HCT116 (cell line): Measurements from ENCODE around the gene ZNF384. TPM values are rescaled to one million over a fixed set of nuclear protein-coding genes. Genes with fewer than 3 reads are reported as not detected.

ENCODE experiments used
- ATAC-seq: fragments of 200-7000 bp; cut with Tn5 transposase; 2 replicates; pipeline ENCODE4 v1.9.1; 2020; ENCODE audit warnings: mild to moderate bottlenecking, moderate library complexity
- BruUV-seq: library from RNA; stranded (reverse); fragments of 400-500 nt; replicated peaks from 2 replicates; lab custom pipeline; 2021; lab: Mats Ljungman, UMichigan
- CTCF ChIA-PET: fragments of 300-600 bp; sonication (Branson Sonifier 250); formaldehyde crosslinking; loops from one replicate; lab custom pipeline; 2021; ENCODE audit warnings: antibody characterized with exemption; lab: Charles Lee
- POLR2A ChIA-PET: fragments of 300-600, 350-600 bp; sonication (Branson Sonifier 250); formaldehyde crosslinking; loops from one replicate; lab custom pipeline; 2021; ENCODE audit warnings: antibody characterized with exemption; lab: Charles Lee
- RAD21 ChIA-PET, 2 experiments: fragments of 300-600 bp; sonication (Branson Sonifier 250); formaldehyde crosslinking; loops; one replicate each; lab custom pipeline; 2023; ENCODE audit warnings: low total read pairs in 2 of 2; ENCODE audit not compliant: uncharacterized antibody in 2 of 2, unreplicated experiment in 2 of 2, low non-redundant PET in 1 of 2; lab: Charles Lee
- DNase-seq: peaks from one replicate; pipeline ENCODE4 v3.0.0-alpha.2; 2010; ENCODE audit warnings: low read depth, low spot score
- H2AFZ ChIP-seq: fragments of 200-600 bp; shearing (Covaris generic), sonication (generic); 2 replicates; pipeline ENCODE4 v1.6.1; 2017; ENCODE audit warnings: low read depth, mixed run types, mixed read lengths, antibody characterized with exemption, low read length; ENCODE audit not compliant: poor library complexity, severe bottlenecking
- H3K27ac ChIP-seq: 2 replicates; pipeline ENCODE4 v1.5.1; 2012; ENCODE audit warnings: low read depth, low read length
- H3K27me3 ChIP-seq: fragments of 200-600 bp; sonication (generic); 2 replicates; pipeline ENCODE4 v1.6.1; 2016; ENCODE audit warnings: mixed run types, low read length, mixed read lengths; ENCODE audit not compliant: insufficient read depth
- H3K36me3 ChIP-seq, 2 experiments: fragments of 200-500 bp in 1 of 2; fragments of 200-600 bp in 1 of 2; sonication (Bioruptor generic) in 1 of 2; sonication (generic) in 1 of 2; 2 replicates each; pipeline versions ENCODE4 v1.5.1 to v1.6.1; 2014 to 2016; ENCODE audit warnings: low read length in 2 of 2, inconsistent platforms in 1 of 2, mixed read lengths in 1 of 2, mixed run types in 1 of 2; ENCODE audit not compliant: insufficient read depth in 2 of 2, control insufficient read depth in 1 of 2
- H3K4me1 ChIP-seq, 2 experiments: fragments of 200-600 bp in 1 of 2; sonication (generic) in 1 of 2; 2 replicates each; pipeline versions ENCODE4 v1.5.1 to v1.6.1; 2012 to 2017; ENCODE audit warnings: low read length in 2 of 2, inconsistent platforms in 1 of 2, mild to moderate bottlenecking in 1 of 2, mixed read lengths in 1 of 2, mixed run types in 1 of 2, moderate library complexity in 1 of 2; ENCODE audit not compliant: insufficient read depth in 2 of 2, control insufficient read depth in 1 of 2
- H3K4me2 ChIP-seq: fragments of 200-600 bp; sonication (generic); 2 replicates; pipeline ENCODE4 v1.6.1; 2017; ENCODE audit warnings: mixed run types, low read length, mixed read lengths
- H3K4me3 ChIP-seq, 2 experiments: fragments of 200-600 bp in 1 of 2; sonication (generic) in 1 of 2; replicated peaks in 1 of 2; 2 replicates each; pipeline ENCODE4 v1.5.1; 2011 to 2016; ENCODE audit warnings: low read length in 2 of 2, control low read depth in 1 of 2, low read depth in 1 of 2, mild to moderate bottlenecking in 1 of 2, mixed read lengths in 1 of 2, mixed run types in 1 of 2
- H3K79me2 ChIP-seq: fragments of 200-600 bp; sonication (generic); 2 replicates; pipeline ENCODE4 v1.6.1; 2017; ENCODE audit warnings: mild to moderate bottlenecking, mixed run types, low read length, moderate library complexity, mixed read lengths; ENCODE audit not compliant: insufficient read depth
- H3K9ac ChIP-seq: fragments of 200-600 bp; sonication (generic); 2 replicates; pipeline ENCODE4 v1.6.1; 2016; ENCODE audit warnings: low read length, mixed read lengths
- H3K9me2 ChIP-seq: fragments of 200-600 bp; sonication (generic), shearing (Covaris generic); 2 replicates; pipeline ENCODE4 v1.6.1; 2017; ENCODE audit warnings: mixed run types, mild to moderate bottlenecking, moderate library complexity; ENCODE audit not compliant: insufficient read depth
- H3K9me3 ChIP-seq, 2 experiments: fragments of 200-500 bp in 1 of 2; fragments of 200-600 bp in 1 of 2; sonication (Bioruptor generic) in 1 of 2; sonication (generic) in 1 of 2; 2 replicates each; pipeline ENCODE4 v1.6.1; 2014 to 2017; ENCODE audit warnings: low read length in 2 of 2, mixed read lengths in 2 of 2, inconsistent platforms in 1 of 2, low read depth in 1 of 2, mild to moderate bottlenecking in 1 of 2, mixed run types in 1 of 2, moderate library complexity in 1 of 2; ENCODE audit not compliant: control insufficient read depth in 1 of 2, insufficient read depth in 1 of 2
- H4K20me1 ChIP-seq: fragments of 200-600 bp; sonication (generic), shearing (Covaris generic); 2 replicates; pipeline ENCODE4 v1.6.1; 2017; ENCODE audit warnings: mixed run types, mild to moderate bottlenecking, moderate library complexity; ENCODE audit not compliant: insufficient read depth
- CBX3 ChIP-seq: IDR thresholded peaks from 2 replicates; pipeline ENCODE4 v1.6.1; 2012; ENCODE audit warnings: low read depth
- CEBPB ChIP-seq: IDR thresholded peaks from 2 replicates; pipeline ENCODE4 v1.6.1; 2012; ENCODE audit warnings: low read depth
- EGR1 ChIP-seq: IDR thresholded peaks from 2 replicates; pipeline ENCODE4 v1.6.1; 2012; ENCODE audit warnings: low read depth
- EZH2phosphoT487 ChIP-seq: fragments of 200-600 bp; IDR thresholded peaks from 2 replicates; pipeline ENCODE4 v1.6.1; 2018; ENCODE audit warnings: antibody characterized with exemption, borderline replicate concordance
- FOSL1 ChIP-seq: IDR thresholded peaks from 2 replicates; pipeline ENCODE4 v1.6.1; 2012; ENCODE audit warnings: low read depth
- JUND ChIP-seq: IDR thresholded peaks from 2 replicates; pipeline ENCODE4 v1.6.1; 2012
- POLR2A ChIP-seq: IDR thresholded peaks from 2 replicates; pipeline ENCODE4 v1.7.0; 2011; ENCODE audit warnings: borderline replicate concordance; ENCODE audit not compliant: insufficient read depth, insufficient read length; ENCODE audit errors: extremely low read depth
- POLR2AphosphoS5 ChIP-seq: IDR thresholded peaks from 2 replicates; pipeline ENCODE4 v1.6.1; 2011; ENCODE audit warnings: mild to moderate bottlenecking, low read depth, low read length, moderate library complexity
- RAD21 ChIP-seq: IDR thresholded peaks from 2 replicates; pipeline ENCODE4 v1.6.1; 2012; ENCODE audit warnings: low read depth, mild to moderate bottlenecking
- SRF ChIP-seq: IDR thresholded peaks from 2 replicates; pipeline ENCODE4 v1.6.1; 2012; ENCODE audit warnings: low read depth
- ZFX ChIP-seq: fragments of 450-650 bp; IDR thresholded peaks from 2 replicates; pipeline ENCODE4 v1.6.1; 2017
- ZNF274 ChIP-seq: fragments of 200-500 bp; sonication (Bioruptor generic); IDR thresholded peaks from 2 replicates; pipeline ENCODE4 v1.6.1; 2014; ENCODE audit warnings: mild to moderate bottlenecking, low read depth, low read length, inconsistent platforms
- intact Hi-C: fragments of 100-400 bp; cut with micrococcal nuclease; formaldehyde crosslinking; loops from 2 replicates; pipeline ENCODE4 v1.10.0; 2022
- total RNA-seq: library from RNA; stranded (reverse); gene quantifications from one replicate; pipeline ENCODE4 v1.2.1, GENCODE V29; 2021; ENCODE audit not compliant: unreplicated experiment
- TF ChIP-seq, protein P1 (sequence below), 3 experiments: fragments of 200-600 bp in 1 of 3; sonication (generic) in 1 of 3; IDR thresholded peaks in 2 of 3; conservative IDR thresholded peaks in 1 of 3; 2 replicates each; pipeline ENCODE4 v1.5.1; 2012 to 2017; ENCODE audit warnings: low read depth in 2 of 3, low read length in 2 of 3, antibody characterized with exemption in 1 of 3, borderline replicate concordance in 1 of 3, control low read depth in 1 of 3, mild to moderate bottlenecking in 1 of 3, mixed read lengths in 1 of 3, mixed run types in 1 of 3, moderate library complexity in 1 of 3; ENCODE audit not compliant: insufficient read depth in 1 of 3
- TF ChIP-seq, protein P2 (sequence below): IDR thresholded peaks from 2 replicates; pipeline ENCODE4 v1.6.1; 2012
- TF ChIP-seq, protein P3 (sequence below): IDR thresholded peaks from 2 replicates; pipeline ENCODE4 v1.6.1; 2011; ENCODE audit warnings: mild to moderate bottlenecking, low read length, moderate library complexity; ENCODE audit not compliant: insufficient replicate concordance; ENCODE audit errors: extremely low read depth
- TF ChIP-seq, protein P4 (sequence below): IDR thresholded peaks from 2 replicates; pipeline ENCODE4 v1.6.1; 2012
- TF ChIP-seq, protein P5 (sequence below): IDR thresholded peaks from 2 replicates; pipeline ENCODE4 v1.6.1; 2012; ENCODE audit warnings: low read depth

ZNF384 gene
- total RNA-seq, 1 experiment from 2014 or later, result 73.4 TPM

DNA sequence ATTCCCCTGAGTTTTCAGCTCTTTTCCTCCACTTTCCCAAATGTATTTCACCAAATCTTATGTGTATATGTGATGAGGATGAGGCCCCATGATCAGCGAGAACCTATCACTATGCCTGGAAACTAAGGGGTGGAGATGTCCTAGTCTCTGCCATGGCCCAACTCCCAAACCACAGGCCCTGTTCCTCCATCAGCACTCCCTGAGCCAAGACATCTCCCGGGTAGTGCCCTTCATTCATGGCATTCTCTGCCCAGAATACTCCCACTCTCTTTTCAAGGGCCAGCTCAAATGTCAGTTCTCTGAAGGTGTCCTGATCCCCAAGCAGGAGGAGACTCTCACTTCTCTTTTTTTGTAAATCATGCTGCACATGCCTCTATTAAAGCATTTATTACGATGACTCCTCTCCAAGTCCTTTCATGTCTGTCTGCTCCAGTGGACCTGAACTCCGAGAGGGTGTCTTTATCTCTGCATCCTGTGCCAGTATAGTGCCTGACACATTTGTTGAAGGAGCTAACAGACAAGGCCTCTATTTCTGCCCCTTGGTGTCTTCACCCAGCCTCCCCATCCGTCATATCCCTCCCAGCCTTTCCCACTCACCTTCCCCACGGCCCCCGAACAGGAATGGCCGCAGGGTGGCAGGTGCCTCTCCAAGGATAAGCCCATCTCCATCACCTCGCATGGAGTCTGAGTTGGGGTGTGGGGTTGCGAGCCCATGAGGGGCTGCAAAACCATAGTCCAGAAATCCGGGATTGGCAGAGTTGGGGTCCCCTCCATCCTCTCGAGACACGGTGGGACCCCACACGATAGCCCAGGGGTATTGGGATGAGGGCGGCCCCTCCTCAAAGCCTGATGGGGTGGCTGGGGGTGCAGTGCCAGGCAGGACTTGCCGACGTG lies 7.8 kb upstream of the ZNF384 start:
- BruUV-seq, result no TSS peak
- ChIA-PET CTCF (interaction anchor here (0.6 to 1.4 kb wide), 2 partner anchors 12 to 138 kb away, joined by 3 read pairs; no protein-coding TSS in a partner anchor), RAD21 (no interaction called here), POLR2A (interaction anchor here (2.0 kb wide), 1 partner anchor 8 kb away, joined by 7 read pairs; the partner anchor contains the start of gene ZNF384)
- intact Hi-C loops, result loop anchor here (2.0 kb wide), 1 partner anchor 126 kb away; no protein-coding TSS in a partner anchor
- ATAC-seq, result no peak
- H3K9ac ChIP-seq, result no peak overlapping the region
- H4K20me1 ChIP-seq, result no peaks in the 10 kb centered on the region
- no peak overlapping the region for H3K4me2 ChIP-seq
- no peaks in the 10 kb centered on the region for H3K9me3 ChIP-seq
- H3K27ac ChIP-seq, result no peak overlapping the region
- H3K9me2 ChIP-seq, result no peaks in the 10 kb centered on the region
- TF ChIP-seq RAD21 (no peak), POLR2A (no peak), SRF (no peak), CEBPB (no peak), CBX3 (no peak), POLR2AphosphoS5 (no peak), EZH2phosphoT487 (no peak), JUND (no peak), ZFX (no peak), FOSL1 (no peak), ZNF274 (no peak), EGR1 (no peak)
- TF ChIP-seq, protein P1, sequence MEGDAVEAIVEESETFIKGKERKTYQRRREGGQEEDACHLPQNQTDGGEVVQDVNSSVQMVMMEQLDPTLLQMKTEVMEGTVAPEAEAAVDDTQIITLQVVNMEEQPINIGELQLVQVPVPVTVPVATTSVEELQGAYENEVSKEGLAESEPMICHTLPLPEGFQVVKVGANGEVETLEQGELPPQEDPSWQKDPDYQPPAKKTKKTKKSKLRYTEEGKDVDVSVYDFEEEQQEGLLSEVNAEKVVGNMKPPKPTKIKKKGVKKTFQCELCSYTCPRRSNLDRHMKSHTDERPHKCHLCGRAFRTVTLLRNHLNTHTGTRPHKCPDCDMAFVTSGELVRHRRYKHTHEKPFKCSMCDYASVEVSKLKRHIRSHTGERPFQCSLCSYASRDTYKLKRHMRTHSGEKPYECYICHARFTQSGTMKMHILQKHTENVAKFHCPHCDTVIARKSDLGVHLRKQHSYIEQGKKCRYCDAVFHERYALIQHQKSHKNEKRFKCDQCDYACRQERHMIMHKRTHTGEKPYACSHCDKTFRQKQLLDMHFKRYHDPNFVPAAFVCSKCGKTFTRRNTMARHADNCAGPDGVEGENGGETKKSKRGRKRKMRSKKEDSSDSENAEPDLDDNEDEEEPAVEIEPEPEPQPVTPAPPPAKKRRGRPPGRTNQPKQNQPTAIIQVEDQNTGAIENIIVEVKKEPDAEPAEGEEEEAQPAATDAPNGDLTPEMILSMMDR (IDR thresholded peaks at IDR 0.05 in 2 of 3, conservative IDR thresholded peaks at IDR 0.05 in 1 of 3; ENCODE audit: borderline replicate concordance in 1 of 3, insufficient read depth in 1 of 3, low read depth in 2 of 3, low read length in 2 of 3), result no peak
- TF ChIP-seq, protein P2, sequence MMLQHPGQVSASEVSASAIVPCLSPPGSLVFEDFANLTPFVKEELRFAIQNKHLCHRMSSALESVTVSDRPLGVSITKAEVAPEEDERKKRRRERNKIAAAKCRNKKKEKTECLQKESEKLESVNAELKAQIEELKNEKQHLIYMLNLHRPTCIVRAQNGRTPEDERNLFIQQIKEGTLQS, result no peak
- TF ChIP-seq, protein P3, sequence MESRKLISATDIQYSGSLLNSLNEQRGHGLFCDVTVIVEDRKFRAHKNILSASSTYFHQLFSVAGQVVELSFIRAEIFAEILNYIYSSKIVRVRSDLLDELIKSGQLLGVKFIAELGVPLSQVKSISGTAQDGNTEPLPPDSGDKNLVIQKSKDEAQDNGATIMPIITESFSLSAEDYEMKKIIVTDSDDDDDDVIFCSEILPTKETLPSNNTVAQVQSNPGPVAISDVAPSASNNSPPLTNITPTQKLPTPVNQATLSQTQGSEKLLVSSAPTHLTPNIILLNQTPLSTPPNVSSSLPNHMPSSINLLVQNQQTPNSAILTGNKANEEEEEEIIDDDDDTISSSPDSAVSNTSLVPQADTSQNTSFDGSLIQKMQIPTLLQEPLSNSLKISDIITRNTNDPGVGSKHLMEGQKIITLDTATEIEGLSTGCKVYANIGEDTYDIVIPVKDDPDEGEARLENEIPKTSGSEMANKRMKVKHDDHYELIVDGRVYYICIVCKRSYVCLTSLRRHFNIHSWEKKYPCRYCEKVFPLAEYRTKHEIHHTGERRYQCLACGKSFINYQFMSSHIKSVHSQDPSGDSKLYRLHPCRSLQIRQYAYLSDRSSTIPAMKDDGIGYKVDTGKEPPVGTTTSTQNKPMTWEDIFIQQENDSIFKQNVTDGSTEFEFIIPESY, result no peak
- TF ChIP-seq, protein P4, sequence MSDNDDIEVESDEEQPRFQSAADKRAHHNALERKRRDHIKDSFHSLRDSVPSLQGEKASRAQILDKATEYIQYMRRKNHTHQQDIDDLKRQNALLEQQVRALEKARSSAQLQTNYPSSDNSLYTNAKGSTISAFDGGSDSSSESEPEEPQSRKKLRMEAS, result no peak
- TF ChIP-seq, protein P5, sequence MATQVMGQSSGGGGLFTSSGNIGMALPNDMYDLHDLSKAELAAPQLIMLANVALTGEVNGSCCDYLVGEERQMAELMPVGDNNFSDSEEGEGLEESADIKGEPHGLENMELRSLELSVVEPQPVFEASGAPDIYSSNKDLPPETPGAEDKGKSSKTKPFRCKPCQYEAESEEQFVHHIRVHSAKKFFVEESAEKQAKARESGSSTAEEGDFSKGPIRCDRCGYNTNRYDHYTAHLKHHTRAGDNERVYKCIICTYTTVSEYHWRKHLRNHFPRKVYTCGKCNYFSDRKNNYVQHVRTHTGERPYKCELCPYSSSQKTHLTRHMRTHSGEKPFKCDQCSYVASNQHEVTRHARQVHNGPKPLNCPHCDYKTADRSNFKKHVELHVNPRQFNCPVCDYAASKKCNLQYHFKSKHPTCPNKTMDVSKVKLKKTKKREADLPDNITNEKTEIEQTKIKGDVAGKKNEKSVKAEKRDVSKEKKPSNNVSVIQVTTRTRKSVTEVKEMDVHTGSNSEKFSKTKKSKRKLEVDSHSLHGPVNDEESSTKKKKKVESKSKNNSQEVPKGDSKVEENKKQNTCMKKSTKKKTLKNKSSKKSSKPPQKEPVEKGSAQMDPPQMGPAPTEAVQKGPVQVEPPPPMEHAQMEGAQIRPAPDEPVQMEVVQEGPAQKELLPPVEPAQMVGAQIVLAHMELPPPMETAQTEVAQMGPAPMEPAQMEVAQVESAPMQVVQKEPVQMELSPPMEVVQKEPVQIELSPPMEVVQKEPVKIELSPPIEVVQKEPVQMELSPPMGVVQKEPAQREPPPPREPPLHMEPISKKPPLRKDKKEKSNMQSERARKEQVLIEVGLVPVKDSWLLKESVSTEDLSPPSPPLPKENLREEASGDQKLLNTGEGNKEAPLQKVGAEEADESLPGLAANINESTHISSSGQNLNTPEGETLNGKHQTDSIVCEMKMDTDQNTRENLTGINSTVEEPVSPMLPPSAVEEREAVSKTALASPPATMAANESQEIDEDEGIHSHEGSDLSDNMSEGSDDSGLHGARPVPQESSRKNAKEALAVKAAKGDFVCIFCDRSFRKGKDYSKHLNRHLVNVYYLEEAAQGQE, result no peak
- H3K36me3 ChIP-seq, result no peaks in the 10 kb centered on the region
- no peaks in the 10 kb centered on the region for H3K79me2 ChIP-seq
- no peaks in the 10 kb centered on the region for H3K27me3 ChIP-seq
- H2AFZ ChIP-seq, result no peak overlapping the region
- no peak for DNase-seq
- peaks cover 0 to 6% of the 10 kb centered on the region in 2 experiments; a peak in 1 of 4 replicates for H3K4me1 ChIP-seq
- no peak overlapping the region for H3K4me3 ChIP-seq
